ENCODE measurements around the gene UGT1A4.

- TF ChIP-seq CTCF (IDR thresholded peaks at IDR 0.05) (no peak), POLR2A (IDR thresholded peaks at IDR 0.05) (no peak)
Observed at GRCh38 chr2:233807215-233807865, 88.8 kb downstream of the UGT1A4 start.

All from thyroid gland (tissue), 4 donors.